ENCODE results near the gene PTDSS2. TPM values are rescaled to one million over a fixed set of nuclear protein-coding genes. Genes with fewer than 3 reads are reported as not detected.

The PTDSS2 gene
- total and polyA plus RNA-seq, 4 donors, result 5.1 to 15.6 (median 10.2) TPM

DNA sequence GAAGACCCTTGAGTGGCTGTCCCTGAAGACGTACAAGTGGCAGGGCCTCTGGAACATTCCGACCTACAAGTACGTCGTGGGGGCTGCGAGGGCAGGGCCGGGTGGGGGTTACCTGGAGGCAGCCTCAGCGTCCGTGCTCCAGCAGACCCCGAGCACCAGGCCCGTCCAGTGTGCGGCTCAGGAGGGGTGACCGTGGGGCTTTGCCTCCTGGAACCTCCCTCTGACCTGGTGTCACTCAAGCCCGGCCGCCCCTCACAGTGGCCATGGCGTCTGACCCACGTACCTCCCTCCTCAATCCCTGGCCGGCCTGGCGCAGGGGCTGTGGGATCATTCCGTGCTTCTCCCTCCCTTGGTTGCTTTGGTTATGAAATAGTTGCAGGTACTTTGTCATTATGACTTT is 38.5 kb downstream of the PTDSS2 start:
- WGBS, result 97% methylated on average over 19 of the region's 19 CpGs
- Histone ChIP-seq H3K36me3 (ENCODE audit: control insufficient read depth in 4 of 4, insufficient read depth in 3 of 4, low read depth in 1 of 4, low read length in 3 of 4) (peaks cover 0 to 26% (median 9%) of the 10 kb centered on the region in 4 donors), H3K27ac (ENCODE audit: low read depth in 1 of 2, low read length in 2 of 2) (no peak overlapping the region), H3K4me1 (ENCODE audit: control insufficient read depth in 4 of 4, insufficient read depth in 4 of 4, low read length in 3 of 4) (peaks cover 0 to 2% (median 0%) of the 10 kb centered on the region in 4 donors), H3K9me3 (ENCODE audit: control insufficient read depth in 4 of 4, low read length in 3 of 4) (no peaks in the 10 kb centered on the region), H3K4me3 (ENCODE audit: low read depth in 1 of 3, low read length in 3 of 3) (no peak overlapping the region), H3K27me3 (ENCODE audit: control insufficient read depth in 4 of 4, insufficient read depth in 4 of 4, low read length in 3 of 4) (no peaks in the 10 kb centered on the region), H3K9ac (ENCODE audit: low read depth in 1 of 2, low read length in 2 of 2) (no peak overlapping the region)
- DNase-seq (ENCODE audit: low spot score), result no peak
- TF ChIP-seq FOXA2 (IDR thresholded peaks at IDR 0.05) (no peak), FOXA1 (IDR thresholded peaks at IDR 0.05) (no peak), HNF4A (conservative IDR thresholded peaks at IDR 0.05) (no peak), RAD21 (IDR thresholded peaks at IDR 0.05) (no peak), HNF4G (IDR thresholded peaks at IDR 0.05) (no peak), SP1 (IDR thresholded peaks at IDR 0.05) (no peak)
- TF ChIP-seq, protein P1, sequence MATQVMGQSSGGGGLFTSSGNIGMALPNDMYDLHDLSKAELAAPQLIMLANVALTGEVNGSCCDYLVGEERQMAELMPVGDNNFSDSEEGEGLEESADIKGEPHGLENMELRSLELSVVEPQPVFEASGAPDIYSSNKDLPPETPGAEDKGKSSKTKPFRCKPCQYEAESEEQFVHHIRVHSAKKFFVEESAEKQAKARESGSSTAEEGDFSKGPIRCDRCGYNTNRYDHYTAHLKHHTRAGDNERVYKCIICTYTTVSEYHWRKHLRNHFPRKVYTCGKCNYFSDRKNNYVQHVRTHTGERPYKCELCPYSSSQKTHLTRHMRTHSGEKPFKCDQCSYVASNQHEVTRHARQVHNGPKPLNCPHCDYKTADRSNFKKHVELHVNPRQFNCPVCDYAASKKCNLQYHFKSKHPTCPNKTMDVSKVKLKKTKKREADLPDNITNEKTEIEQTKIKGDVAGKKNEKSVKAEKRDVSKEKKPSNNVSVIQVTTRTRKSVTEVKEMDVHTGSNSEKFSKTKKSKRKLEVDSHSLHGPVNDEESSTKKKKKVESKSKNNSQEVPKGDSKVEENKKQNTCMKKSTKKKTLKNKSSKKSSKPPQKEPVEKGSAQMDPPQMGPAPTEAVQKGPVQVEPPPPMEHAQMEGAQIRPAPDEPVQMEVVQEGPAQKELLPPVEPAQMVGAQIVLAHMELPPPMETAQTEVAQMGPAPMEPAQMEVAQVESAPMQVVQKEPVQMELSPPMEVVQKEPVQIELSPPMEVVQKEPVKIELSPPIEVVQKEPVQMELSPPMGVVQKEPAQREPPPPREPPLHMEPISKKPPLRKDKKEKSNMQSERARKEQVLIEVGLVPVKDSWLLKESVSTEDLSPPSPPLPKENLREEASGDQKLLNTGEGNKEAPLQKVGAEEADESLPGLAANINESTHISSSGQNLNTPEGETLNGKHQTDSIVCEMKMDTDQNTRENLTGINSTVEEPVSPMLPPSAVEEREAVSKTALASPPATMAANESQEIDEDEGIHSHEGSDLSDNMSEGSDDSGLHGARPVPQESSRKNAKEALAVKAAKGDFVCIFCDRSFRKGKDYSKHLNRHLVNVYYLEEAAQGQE (IDR thresholded peaks at IDR 0.05), result no peak

DNA sequence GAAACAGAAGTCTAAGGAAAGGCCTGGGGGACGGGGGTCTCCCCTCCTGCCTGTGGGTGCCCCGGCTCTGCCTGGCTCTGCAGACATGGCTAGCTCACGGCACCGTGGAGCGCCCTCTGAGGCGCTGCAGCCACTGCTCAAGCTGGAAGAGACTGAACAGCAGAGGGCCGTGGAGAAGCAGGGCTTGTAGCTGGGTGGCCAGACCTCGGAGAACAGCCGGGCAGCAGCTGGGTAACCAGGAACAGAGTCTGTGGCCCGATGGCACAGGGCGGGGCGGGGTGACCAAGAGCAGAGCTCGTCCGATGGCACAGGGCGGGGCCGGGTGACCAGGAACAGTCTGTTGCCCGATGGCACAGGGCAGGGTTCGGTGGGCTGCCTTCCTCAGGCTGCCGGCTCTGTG is 38.9 kb downstream of the PTDSS2 start:
- H3K9ac ChIP-seq (ENCODE audit: low read depth in 1 of 2, low read length in 2 of 2), result no peak overlapping the region
- no peaks in the 10 kb centered on the region for H3K27me3 ChIP-seq (ENCODE audit: control insufficient read depth in 4 of 4, insufficient read depth in 4 of 4, low read length in 3 of 4)
- no peaks in the 10 kb centered on the region for H3K9me3 ChIP-seq (ENCODE audit: control insufficient read depth in 4 of 4, low read length in 3 of 4)
- H3K4me3 ChIP-seq (ENCODE audit: low read depth in 1 of 3, low read length in 3 of 3), result no peak overlapping the region
- DNase-seq (ENCODE audit: low spot score), result no peak
- peaks cover 0 to 2% (median 0%) of the 10 kb centered on the region in 4 donors for H3K4me1 ChIP-seq (ENCODE audit: control insufficient read depth in 4 of 4, insufficient read depth in 4 of 4, low read length in 3 of 4)
- peaks cover 0 to 29% (median 9%) of the 10 kb centered on the region in 4 donors for H3K36me3 ChIP-seq (ENCODE audit: control insufficient read depth in 4 of 4, insufficient read depth in 3 of 4, low read depth in 1 of 4, low read length in 3 of 4)
- H3K27ac ChIP-seq (ENCODE audit: low read depth in 1 of 2, low read length in 2 of 2), result no peak overlapping the region
- TF ChIP-seq, protein P2, sequence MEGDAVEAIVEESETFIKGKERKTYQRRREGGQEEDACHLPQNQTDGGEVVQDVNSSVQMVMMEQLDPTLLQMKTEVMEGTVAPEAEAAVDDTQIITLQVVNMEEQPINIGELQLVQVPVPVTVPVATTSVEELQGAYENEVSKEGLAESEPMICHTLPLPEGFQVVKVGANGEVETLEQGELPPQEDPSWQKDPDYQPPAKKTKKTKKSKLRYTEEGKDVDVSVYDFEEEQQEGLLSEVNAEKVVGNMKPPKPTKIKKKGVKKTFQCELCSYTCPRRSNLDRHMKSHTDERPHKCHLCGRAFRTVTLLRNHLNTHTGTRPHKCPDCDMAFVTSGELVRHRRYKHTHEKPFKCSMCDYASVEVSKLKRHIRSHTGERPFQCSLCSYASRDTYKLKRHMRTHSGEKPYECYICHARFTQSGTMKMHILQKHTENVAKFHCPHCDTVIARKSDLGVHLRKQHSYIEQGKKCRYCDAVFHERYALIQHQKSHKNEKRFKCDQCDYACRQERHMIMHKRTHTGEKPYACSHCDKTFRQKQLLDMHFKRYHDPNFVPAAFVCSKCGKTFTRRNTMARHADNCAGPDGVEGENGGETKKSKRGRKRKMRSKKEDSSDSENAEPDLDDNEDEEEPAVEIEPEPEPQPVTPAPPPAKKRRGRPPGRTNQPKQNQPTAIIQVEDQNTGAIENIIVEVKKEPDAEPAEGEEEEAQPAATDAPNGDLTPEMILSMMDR (IDR thresholded peaks at IDR 0.05; ENCODE audit: low read depth, low read length, missing input control), result no peak
- TF ChIP-seq GABPA (IDR thresholded peaks at IDR 0.05 in 1 of 2, conservative IDR thresholded peaks at IDR 0.05 in 1 of 2) (no peak), HNF4G (IDR thresholded peaks at IDR 0.05) (no peak)
- TF ChIP-seq, protein P1 (IDR thresholded peaks at IDR 0.05), result no peak
- TF ChIP-seq, protein P3, sequence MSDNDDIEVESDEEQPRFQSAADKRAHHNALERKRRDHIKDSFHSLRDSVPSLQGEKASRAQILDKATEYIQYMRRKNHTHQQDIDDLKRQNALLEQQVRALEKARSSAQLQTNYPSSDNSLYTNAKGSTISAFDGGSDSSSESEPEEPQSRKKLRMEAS (IDR thresholded peaks at IDR 0.05), result no peak
- TF ChIP-seq, protein P4, sequence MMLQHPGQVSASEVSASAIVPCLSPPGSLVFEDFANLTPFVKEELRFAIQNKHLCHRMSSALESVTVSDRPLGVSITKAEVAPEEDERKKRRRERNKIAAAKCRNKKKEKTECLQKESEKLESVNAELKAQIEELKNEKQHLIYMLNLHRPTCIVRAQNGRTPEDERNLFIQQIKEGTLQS (IDR thresholded peaks at IDR 0.05), result no peak
- WGBS, result 91% methylated on average over 19 of the region's 19 CpGs
